Astrocyte (in vitro differentiated cells and primary cell): ENCODE results near the gene ABCD4.

Source experiments
- EZH2 ChIP-seq: IDR thresholded peaks from 2 replicates; pipeline ENCODE4 v1.6.1; 2012; ENCODE audit warnings: mild to moderate bottlenecking, low read length, inconsistent platforms; ENCODE audit not compliant: insufficient read depth
- TF ChIP-seq, protein P1 (sequence below): IDR thresholded peaks from 2 replicates; pipeline ENCODE4 v1.5.1; 2011; ENCODE audit warnings: low read depth, mild to moderate bottlenecking, inconsistent platforms, low read length, moderate library complexity; ENCODE audit not compliant: insufficient read depth

DNA sequence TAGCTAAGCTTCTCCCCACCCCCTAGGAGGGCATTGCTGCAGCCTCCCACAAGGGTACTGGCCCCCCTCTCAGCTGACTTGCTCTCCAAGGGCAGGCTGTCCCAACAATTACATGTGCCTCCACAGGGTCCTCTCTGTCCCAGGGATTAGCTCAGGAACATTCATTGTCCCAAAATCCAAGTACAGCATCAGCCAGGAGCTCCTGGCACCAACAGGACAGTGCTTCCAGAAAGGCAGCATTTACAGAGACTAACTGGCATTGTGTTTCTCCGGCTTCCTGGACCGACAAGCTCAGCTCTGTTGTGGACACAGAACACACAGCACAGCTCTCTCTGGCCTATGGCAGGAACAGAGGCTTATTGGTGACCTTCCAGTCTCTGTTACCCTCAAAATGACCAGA is 21.7 kb downstream of the ABCD4 start:
- TF ChIP-seq, protein P1, sequence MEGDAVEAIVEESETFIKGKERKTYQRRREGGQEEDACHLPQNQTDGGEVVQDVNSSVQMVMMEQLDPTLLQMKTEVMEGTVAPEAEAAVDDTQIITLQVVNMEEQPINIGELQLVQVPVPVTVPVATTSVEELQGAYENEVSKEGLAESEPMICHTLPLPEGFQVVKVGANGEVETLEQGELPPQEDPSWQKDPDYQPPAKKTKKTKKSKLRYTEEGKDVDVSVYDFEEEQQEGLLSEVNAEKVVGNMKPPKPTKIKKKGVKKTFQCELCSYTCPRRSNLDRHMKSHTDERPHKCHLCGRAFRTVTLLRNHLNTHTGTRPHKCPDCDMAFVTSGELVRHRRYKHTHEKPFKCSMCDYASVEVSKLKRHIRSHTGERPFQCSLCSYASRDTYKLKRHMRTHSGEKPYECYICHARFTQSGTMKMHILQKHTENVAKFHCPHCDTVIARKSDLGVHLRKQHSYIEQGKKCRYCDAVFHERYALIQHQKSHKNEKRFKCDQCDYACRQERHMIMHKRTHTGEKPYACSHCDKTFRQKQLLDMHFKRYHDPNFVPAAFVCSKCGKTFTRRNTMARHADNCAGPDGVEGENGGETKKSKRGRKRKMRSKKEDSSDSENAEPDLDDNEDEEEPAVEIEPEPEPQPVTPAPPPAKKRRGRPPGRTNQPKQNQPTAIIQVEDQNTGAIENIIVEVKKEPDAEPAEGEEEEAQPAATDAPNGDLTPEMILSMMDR, result no peak
- TF ChIP-seq EZH2, result no peak
